ENCODE measurements around the gene C16orf74.

C16orf74 gene

GRCh38 chr16:85698459-85698891 lies 52.4 kb downstream of the C16orf74 start:
- TF ChIP-seq CTCF (IDR thresholded peaks at IDR 0.05; ENCODE audit: low read length, missing control alignments): no peak
- no peak for DNase-seq (ENCODE audit: low read depth)
- H3K4me3 ChIP-seq (replicated peaks; ENCODE audit: low read depth, low read length): no peak overlapping the region

DNA sequence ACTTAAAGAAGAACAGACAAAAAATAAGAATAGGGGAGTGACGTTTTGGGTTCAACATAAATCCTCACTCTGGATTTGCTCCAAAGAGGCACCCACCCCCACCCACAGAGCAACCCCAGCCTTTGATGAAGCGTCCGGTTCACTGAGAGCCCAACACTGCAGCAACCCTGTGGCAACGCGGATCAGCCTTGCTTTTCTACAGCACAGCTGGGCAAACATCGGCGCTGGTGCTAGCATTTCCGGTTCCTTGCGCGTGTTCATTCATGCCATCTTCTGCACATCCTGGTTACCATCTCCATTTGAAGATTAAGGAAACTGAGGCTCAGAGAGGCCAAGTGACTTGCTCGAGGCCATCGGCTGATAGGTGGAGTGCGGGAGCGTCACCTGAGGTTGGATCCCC lies 53.5 kb downstream of the C16orf74 start:
- no peak overlapping the region for H3K4me3 ChIP-seq (replicated peaks; ENCODE audit: low read depth, low read length)
- DNase-seq (ENCODE audit: low read depth): no peak
- no peak for TF ChIP-seq CTCF (IDR thresholded peaks at IDR 0.05; ENCODE audit: low read length, missing control alignments)

GRCh38 chr16:85696781-85697180 lies 54.1 kb downstream of the C16orf74 start:
- no peak for DNase-seq (ENCODE audit: low read depth)
- no peak overlapping the region for H3K4me3 ChIP-seq (replicated peaks; ENCODE audit: low read depth, low read length)
- no peak for TF ChIP-seq CTCF (IDR thresholded peaks at IDR 0.05; ENCODE audit: low read length, missing control alignments)

DNA sequence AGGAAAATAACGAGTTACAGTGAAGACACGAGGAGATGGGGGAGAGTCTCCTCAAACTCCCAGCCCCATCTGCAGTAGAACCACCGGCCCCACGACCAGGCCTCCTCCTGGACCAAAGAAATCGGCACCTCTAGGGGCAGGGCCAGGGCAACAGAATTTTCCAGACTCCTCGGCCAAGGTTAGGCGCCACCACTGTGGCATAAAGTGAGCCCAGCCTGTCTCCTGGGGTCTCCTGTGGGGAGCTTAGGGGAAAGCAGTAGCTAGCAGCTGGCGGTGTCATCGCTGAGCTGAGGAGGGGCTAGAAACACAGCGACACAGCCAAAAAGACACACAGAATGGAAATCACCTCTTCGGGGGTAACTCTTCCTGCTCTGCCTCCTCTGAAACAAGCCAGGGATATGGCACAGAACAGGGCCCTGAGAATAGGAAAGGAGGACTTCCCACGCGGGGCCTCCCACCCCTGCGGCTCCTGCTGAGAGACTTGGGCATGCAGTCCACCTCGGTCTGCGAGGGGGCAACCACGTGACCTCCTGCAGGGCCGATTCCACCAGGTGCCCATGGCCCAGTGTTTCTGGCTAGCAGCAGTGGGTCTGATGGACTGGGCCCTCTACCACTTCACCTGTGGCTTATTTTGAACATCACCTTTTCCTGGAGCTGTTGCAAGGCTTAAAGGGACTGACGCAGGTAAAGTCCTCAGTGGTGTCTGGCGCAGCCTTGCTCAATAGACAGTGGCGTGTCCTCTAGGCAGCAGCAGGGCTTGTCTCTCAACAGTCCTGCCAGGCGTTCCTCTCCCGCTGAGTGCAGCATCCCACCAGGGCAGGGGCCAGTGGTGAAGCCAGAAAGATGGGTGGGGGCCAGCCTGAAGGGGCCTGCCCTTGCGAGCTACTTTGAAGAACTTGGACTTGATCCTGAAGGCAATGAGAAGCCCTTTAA lies 55.4 kb downstream of the C16orf74 start:
- no peak for DNase-seq (ENCODE audit: low read depth)
- no peak for TF ChIP-seq CTCF (IDR thresholded peaks at IDR 0.05; ENCODE audit: low read length, missing control alignments)
- no peak overlapping the region for H3K4me3 ChIP-seq (replicated peaks; ENCODE audit: low read depth, low read length)

DNA sequence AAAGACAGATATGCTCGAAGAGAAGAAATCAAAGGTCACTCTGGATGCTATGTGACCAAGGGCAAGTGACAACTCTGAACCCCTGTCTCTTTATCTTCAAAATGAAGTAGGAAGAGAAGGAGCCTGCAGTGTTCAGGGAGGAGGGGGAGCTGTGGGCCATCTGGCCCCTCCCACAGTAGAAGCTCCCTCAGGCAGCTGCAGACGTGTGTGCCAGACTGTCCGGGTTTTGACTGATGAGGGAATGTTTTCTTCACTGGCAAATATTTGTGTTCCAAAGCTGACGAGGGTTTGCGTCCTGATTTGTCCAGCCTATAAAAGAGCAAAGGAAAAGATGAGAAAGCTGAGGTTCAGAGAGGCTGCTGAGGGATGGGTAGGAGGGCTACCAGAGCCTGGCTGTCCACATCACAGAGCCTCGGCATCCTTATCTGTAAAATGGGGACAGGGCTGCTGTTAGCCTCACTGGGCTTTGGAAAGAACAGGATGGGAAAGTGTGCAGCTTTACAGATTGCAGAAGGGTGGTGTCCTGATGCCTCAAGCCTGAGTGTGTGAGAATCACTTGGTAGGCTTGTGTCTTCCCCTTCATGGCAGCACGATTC lies 60.3 kb downstream of the C16orf74 start:
- no peak overlapping the region for H3K4me3 ChIP-seq (replicated peaks; ENCODE audit: low read depth, low read length)
- TF ChIP-seq CTCF (IDR thresholded peaks at IDR 0.05; ENCODE audit: low read length, missing control alignments): no peak
- DNase-seq (ENCODE audit: low read depth): no peak

DNA sequence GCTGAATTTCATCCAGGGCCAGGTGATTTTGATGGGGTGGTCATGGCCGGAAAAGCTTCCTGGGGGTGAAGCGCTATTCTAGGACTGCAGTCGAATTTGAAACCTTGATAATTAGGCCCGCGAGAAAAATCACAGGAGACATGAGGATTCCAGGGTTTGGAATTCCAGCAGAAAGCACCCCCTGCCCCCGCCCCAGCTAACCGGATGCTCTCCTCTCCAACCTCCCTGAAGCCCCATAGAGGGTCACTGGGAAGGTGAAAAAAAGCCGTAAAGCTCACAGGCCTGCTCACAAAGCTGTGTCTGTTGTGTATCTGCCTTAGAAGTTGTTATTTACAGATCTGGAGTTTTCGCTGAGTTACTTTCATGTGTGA lies 61.0 kb downstream of the C16orf74 start:
- DNase-seq (ENCODE audit: low read depth): no peak
- TF ChIP-seq CTCF (IDR thresholded peaks at IDR 0.05; ENCODE audit: low read length, missing control alignments): no peak
- no peak overlapping the region for H3K4me3 ChIP-seq (replicated peaks; ENCODE audit: low read depth, low read length)
